Measurements from ENCODE around the gene SGTA.
A peak's percentile ranks its signal among the peaks of the same experiment; 100 is the strongest.

The SGTA gene

GRCh38 chr19:2731181-2731995 lies 51.7 kb downstream of the SGTA start:
- DNase-seq (ENCODE audit: low spot score in 2 of 2), result no peak
- H3K27me3 ChIP-seq (ENCODE audit: low read depth), result peaks cover 5% of the 10 kb centered on the region; the same call in 1 of the 2 replicates
- no peak overlapping the region for H3K4me3 ChIP-seq
- in situ Hi-C loops (cut with MboI; ENCODE audit: low sequenced_read_pairs), result no loop called here
- H3K4me1 ChIP-seq, result no peaks in the 10 kb centered on the region
- peaks cover 4% of the 10 kb centered on the region for H3K36me3 ChIP-seq (replicated peaks)
- H3K9me3 ChIP-seq, result no peaks in the 10 kb centered on the region

GRCh38 chr19:2729943-2730818 lies 52.9 kb downstream of the SGTA start:
- in situ Hi-C loops (cut with MboI; ENCODE audit: low sequenced_read_pairs), result no loop called here
- H3K9me3 ChIP-seq, result no peaks in the 10 kb centered on the region

GRCh38 chr19:2728783-2729387 lies 54.2 kb downstream of the SGTA start:
- no peak overlapping the region for H3K4me3 ChIP-seq
- H3K27me3 ChIP-seq (ENCODE audit: low read depth), result peaks cover 10% of the 10 kb centered on the region; the same call in 1 of the 2 replicates
- in situ Hi-C loops (cut with MboI; ENCODE audit: low sequenced_read_pairs), result no loop called here
- DNase-seq (ENCODE audit: low spot score in 2 of 2), result no peak
- no peaks in the 10 kb centered on the region for H3K36me3 ChIP-seq (replicated peaks)
- no peaks in the 10 kb centered on the region for H3K9me3 ChIP-seq
- no peaks in the 10 kb centered on the region for H3K4me1 ChIP-seq

More at GRCh38 chr19:2729943-2730818, 52.9 kb downstream of the SGTA start:
- peaks cover 10% of the 10 kb centered on the region; the same call in 1 of the 2 replicates for H3K27me3 ChIP-seq (ENCODE audit: low read depth)
- no peaks in the 10 kb centered on the region; the same call in 1 of the 2 replicates for H3K36me3 ChIP-seq (replicated peaks)
- H3K4me3 ChIP-seq, result no peak overlapping the region
- DNase-seq (ENCODE audit: low spot score in 2 of 2), result no peak
- H3K4me1 ChIP-seq, result no peaks in the 10 kb centered on the region

GRCh38 chr19:2727640-2727944 lies 55.5 kb downstream of the SGTA start:
- Histone ChIP-seq H3K36me3 (replicated peaks) (no peaks in the 10 kb centered on the region), H3K27me3 (ENCODE audit: low read depth) (peaks cover 10% of the 10 kb centered on the region; the same call in 1 of the 2 replicates), H3K4me1 (no peaks in the 10 kb centered on the region), H3K9me3 (no peaks in the 10 kb centered on the region), H3K4me3 (no peak overlapping the region)
- in situ Hi-C loops (cut with MboI; ENCODE audit: low sequenced_read_pairs), result no loop called here
- no peak for DNase-seq (ENCODE audit: low spot score in 2 of 2)

GRCh38 chr19:2726904-2727639 lies 56.0 kb downstream of the SGTA start:
- in situ Hi-C loops (cut with MboI; ENCODE audit: low sequenced_read_pairs), result no loop called here
- peaks cover 10% of the 10 kb centered on the region; the same call in 1 of the 2 replicates for H3K27me3 ChIP-seq (ENCODE audit: low read depth)
- no peaks in the 10 kb centered on the region for H3K4me1 ChIP-seq
- DNase-seq (ENCODE audit: low spot score in 2 of 2), result no peak
- H3K36me3 ChIP-seq (replicated peaks), result no peaks in the 10 kb centered on the region
- no peak overlapping the region for H3K4me3 ChIP-seq
- no peaks in the 10 kb centered on the region for H3K9me3 ChIP-seq

GRCh38 chr19:2726160-2726855 lies 56.8 kb downstream of the SGTA start:
- Histone ChIP-seq H3K4me1 (no peaks in the 10 kb centered on the region; the same call in 1 of the 2 replicates), H3K4me3 (no peak overlapping the region), H3K36me3 (replicated peaks) (no peaks in the 10 kb centered on the region), H3K27me3 (ENCODE audit: low read depth) (peaks cover 10% of the 10 kb centered on the region; the same call in 1 of the 2 replicates), H3K9me3 (no peaks in the 10 kb centered on the region)
- no peak for DNase-seq (ENCODE audit: low spot score in 2 of 2)
- in situ Hi-C loops (cut with MboI; ENCODE audit: low sequenced_read_pairs), result no loop called here

GRCh38 chr19:2724148-2724557 lies 58.9 kb downstream of the SGTA start:
- H3K4me1 ChIP-seq, result no peaks in the 10 kb centered on the region; the same call in 1 of the 2 replicates
- H3K4me3 ChIP-seq, result no peak overlapping the region
- DNase-seq (ENCODE audit: low spot score in 2 of 2), result no peak
- no peaks in the 10 kb centered on the region for H3K9me3 ChIP-seq
- H3K27me3 ChIP-seq (ENCODE audit: low read depth), result peaks cover 10% of the 10 kb centered on the region; the same call in 1 of the 2 replicates
- H3K36me3 ChIP-seq (replicated peaks), result no peaks in the 10 kb centered on the region
- in situ Hi-C loops (cut with MboI; ENCODE audit: low sequenced_read_pairs), result no loop called here

DNA sequence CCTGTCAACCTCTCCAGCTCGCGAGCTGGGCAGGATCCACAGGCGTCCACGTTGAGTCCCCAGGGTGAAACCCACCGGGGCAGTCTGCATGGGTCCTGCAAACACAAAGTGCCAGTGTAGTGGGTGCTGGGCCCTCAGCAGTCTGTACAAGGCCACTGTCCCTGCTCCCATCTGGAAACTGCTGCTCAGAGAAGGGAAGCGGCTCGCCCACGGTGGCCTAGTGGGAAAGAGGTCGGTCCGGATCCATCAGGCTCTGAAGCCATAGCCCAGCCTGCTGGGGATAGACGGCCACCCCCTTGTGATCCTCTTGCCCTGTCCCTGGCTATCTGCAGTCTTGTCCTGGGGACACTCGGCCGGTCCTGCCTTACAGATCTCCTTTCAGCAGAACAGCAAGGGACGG lies 59.3 kb downstream of the SGTA start:
- no peak for DNase-seq (ENCODE audit: low spot score in 2 of 2)
- H3K27me3 ChIP-seq (ENCODE audit: low read depth), result peaks cover 10% of the 10 kb centered on the region; the same call in 1 of the 2 replicates
- in situ Hi-C loops (cut with MboI; ENCODE audit: low sequenced_read_pairs), result no loop called here
- no peaks in the 10 kb centered on the region; the same call in 1 of the 2 replicates for H3K4me1 ChIP-seq
- no peaks in the 10 kb centered on the region for H3K9me3 ChIP-seq
- H3K36me3 ChIP-seq (replicated peaks), result no peaks in the 10 kb centered on the region
- H3K4me3 ChIP-seq, result no peak overlapping the region

GRCh38 chr19:2723345-2723715 lies 59.7 kb downstream of the SGTA start:
- no peaks in the 10 kb centered on the region for H3K36me3 ChIP-seq (replicated peaks)
- no peaks in the 10 kb centered on the region; the same call in 1 of the 2 replicates for H3K4me1 ChIP-seq
- in situ Hi-C loops (cut with MboI; ENCODE audit: low sequenced_read_pairs), result no loop called here
- no peak for DNase-seq (ENCODE audit: low spot score in 2 of 2)
- H3K9me3 ChIP-seq, result no peaks in the 10 kb centered on the region
- H3K4me3 ChIP-seq, result no peak overlapping the region
- H3K27me3 ChIP-seq (ENCODE audit: low read depth), result peaks cover 10% of the 10 kb centered on the region; the same call in 1 of the 2 replicates

GRCh38 chr19:2722541-2723344 lies 60.3 kb downstream of the SGTA start:
- peaks cover 10% of the 10 kb centered on the region; the same call in 1 of the 2 replicates for H3K27me3 ChIP-seq (ENCODE audit: low read depth)
- in situ Hi-C loops (cut with MboI; ENCODE audit: low sequenced_read_pairs), result no loop called here
- no peaks in the 10 kb centered on the region for H3K9me3 ChIP-seq
- H3K36me3 ChIP-seq (replicated peaks), result no peaks in the 10 kb centered on the region
- no peak overlapping the region for H3K4me3 ChIP-seq
- H3K4me1 ChIP-seq, result no peaks in the 10 kb centered on the region; the same call in 1 of the 2 replicates
- DNase-seq (ENCODE audit: low spot score in 2 of 2), result no peak

GRCh38 chr19:2721570-2722540 lies 61.2 kb downstream of the SGTA start:
- no peaks in the 10 kb centered on the region for H3K9me3 ChIP-seq
- no peak for DNase-seq (ENCODE audit: low spot score in 2 of 2)
- peak overlapping the region; percentile 35 for H3K4me3 ChIP-seq
- peaks cover 7% of the 10 kb centered on the region; the same call in 1 of the 2 replicates for H3K27me3 ChIP-seq (ENCODE audit: low read depth)
- no peaks in the 10 kb centered on the region; the same call in 1 of the 2 replicates for H3K4me1 ChIP-seq
- no peaks in the 10 kb centered on the region for H3K36me3 ChIP-seq (replicated peaks)
- in situ Hi-C loops (cut with MboI; ENCODE audit: low sequenced_read_pairs), result no loop called here

All from HAP-1 (cell line).